GM19099 (cell line): ENCODE results near the gene ZC3H10.

Source experiments
- POLR2A ChIP-seq: IDR thresholded peaks from 3 replicates; pipeline ENCODE4 v1.6.1; 2011; ENCODE audit warnings: low read depth; ENCODE audit not compliant: insufficient read length; ENCODE audit errors: extremely low read depth

Gene ZC3H10

DNA sequence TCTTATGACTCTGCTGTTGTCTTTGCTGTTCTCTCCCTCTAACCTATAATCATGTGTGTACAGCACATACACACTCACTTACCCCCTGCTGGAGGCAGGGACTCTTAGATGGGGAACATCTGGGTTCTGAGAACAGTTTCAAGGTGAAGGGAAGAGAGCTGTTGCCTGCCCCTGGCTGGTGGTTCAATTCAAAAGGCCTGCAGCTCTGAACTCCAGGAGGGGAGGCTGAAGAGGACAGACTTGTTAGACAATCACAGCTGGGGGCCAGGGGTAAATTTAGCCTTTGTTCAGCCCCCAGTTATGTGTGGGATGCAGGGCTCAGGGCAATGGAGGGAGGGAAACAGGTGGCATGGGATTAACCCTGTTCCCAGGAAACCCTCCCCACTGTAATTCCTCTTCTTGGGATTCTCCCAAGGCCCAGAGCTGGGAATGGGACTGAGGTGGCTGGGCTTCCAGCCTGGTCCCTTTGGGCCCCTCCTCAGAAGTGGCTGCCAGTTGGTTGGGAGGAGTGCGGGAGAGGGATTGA lies 36.2 kb downstream of the ZC3H10 start:
- no peak for TF ChIP-seq POLR2A

DNA sequence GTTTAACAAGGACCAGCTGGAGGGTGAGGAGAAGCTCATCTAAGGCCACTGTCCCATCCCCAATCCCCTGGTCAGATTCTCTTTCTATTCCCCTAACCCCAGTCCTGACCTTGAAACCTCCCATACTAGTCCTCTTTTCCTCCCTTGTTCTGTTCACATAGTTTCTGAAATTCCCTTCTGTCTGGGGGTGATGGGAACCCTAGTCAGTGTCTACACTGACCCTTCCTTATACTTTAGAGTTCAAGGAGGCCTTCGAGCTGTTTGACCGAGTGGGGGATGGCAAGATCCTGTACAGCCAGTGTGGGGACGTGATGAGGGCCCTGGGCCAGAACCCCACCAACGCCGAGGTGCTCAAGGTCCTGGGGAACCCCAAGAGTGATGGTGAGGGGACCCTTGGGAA lies 36.8 kb downstream of the ZC3H10 start:
- TF ChIP-seq POLR2A, result no peak

DNA sequence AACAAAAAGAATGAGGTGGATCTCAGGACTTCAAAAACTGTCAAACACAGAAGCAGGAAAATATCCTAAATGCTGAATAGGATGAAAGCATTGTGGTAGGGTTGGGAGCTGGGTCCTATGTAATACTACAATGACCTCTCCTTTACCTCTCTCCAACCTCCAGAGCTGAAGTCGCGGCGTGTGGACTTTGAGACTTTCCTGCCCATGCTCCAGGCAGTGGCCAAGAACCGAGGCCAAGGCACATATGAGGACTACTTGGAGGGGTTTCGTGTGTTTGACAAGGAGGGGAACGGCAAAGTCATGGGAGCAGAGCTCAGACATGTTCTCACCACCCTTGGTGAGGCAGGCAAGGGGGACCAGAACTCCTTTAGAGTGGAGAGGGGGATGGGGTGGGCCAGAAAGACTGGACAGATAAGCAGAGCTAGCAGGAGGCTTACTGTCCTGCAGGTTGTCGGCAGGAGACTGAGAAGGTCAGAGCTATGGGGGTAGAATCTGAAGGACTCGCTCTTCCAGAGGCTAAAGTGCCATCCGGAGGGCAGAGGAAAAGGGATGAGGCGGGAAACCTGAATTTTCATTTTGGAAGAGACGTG lies 37.3 kb downstream of the ZC3H10 start:
- TF ChIP-seq POLR2A, result no peak

DNA sequence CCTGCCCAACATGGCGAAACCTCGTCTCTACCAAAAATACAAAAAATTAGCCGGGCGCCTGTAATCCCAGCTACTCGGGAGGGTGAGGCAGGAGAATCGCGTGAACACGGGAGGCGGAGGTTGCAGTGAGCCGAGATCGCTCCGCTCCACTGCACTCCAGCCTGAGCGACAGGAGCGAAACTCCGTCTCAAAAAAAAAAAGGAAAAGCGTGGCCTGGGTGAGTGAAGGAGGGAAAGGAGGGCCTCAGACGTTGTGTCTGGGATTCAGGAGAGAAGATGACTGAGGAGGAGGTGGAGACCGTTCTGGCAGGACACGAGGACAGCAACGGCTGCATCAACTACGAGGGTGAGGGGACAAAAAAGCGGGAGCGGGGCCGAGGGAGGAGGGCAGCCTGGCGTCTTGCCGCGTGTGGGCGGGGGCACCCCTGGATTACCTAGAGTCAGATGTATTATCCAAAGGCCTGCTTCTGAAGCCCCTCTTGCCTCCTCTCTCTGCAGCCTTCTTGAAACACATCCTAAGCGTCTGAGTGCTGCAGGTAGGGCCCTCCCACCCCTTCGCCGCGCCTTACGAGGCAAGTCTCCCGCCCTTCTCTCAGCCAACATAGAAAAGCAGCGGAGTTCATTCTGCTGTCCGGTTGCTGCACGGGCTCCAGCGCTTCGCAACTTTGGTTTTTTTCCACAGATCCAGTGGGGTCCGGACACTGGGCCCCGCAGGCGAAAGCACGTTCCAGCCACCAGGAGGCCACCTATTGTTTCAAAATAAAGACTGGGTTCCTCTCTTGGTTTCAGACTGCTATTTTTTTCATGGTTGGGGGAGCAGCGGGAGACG lies 39.3 kb downstream of the ZC3H10 start:
- peak; percentile 15 for TF ChIP-seq POLR2A

DNA sequence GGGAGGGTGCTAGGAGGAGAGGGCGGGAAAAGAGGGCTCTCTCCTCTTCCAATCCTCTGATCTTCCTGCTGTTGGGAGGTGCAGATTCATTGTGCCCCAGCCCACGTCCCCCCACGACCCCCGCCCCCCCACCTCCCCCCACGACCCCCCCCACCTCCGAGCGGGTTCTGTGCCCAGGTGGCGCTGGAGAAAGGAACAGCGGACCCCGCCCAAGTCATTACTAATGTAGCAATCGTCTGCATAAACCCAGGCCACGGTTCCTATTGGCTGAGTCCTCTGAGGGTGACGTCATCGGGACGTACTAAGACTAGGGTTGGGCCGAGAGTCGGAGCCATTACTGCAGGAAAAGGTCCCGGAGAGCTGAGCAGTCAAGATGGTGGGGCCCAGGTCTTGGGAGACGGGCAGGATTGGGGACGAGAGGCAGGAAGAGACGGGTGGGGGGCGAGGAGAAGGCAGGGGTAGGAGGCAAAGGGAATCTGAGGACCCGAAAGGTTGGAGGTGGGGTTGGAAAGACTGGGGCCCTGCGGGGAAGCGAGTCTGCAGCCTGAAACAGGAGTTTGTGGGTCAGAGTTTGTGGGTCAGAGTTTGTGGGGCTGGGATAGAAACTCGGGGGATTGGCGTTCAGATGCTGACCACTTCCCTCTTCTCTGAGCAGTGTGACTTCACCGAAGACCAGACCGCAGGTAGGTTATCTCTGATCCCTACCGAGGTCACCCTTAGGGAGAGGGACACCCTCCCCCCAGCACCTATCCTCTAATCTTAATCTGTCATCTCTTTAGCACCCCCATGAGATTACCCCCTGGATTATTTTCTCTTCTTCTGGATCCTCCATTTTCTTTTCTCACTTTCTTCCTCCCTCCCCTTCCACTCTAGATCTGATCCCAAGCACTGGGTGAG lies 40.2 kb downstream of the ZC3H10 start, which contains the start of gene MYL6:
Gene MYL6, plus strand, starts transcription at position 331 of the 897 bp plus-strand sequence. Its CDS starts 43 bp downstream, at position 374.
- peak; percentile 99 for TF ChIP-seq POLR2A

DNA sequence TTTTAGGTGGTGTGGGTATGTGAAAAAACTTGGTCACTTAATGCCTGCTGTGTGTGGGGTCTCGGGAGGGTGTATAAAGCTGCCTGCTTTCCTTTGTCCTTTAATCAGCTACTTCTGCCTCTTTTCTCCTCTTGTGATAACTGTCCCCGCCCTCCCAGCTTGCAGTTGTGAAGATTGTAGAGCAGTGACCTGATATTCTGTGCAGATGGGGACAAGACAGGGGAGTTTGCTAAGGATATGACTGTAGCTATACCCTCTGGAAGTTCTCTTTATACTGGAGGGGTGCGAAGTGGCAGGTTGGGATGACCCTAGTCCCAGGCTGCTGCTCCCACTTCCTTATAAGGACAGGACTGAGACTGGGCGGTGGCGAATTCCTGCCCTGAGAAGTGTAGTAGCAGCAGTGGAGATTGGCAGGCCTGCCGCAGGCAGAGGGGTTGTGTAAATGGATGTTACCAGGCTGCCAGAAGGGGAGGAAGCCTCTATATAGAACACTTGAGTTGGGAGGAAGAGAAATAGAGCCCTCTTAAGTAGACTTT lies 40.9 kb downstream of the ZC3H10 start:
- no peak for TF ChIP-seq POLR2A

DNA sequence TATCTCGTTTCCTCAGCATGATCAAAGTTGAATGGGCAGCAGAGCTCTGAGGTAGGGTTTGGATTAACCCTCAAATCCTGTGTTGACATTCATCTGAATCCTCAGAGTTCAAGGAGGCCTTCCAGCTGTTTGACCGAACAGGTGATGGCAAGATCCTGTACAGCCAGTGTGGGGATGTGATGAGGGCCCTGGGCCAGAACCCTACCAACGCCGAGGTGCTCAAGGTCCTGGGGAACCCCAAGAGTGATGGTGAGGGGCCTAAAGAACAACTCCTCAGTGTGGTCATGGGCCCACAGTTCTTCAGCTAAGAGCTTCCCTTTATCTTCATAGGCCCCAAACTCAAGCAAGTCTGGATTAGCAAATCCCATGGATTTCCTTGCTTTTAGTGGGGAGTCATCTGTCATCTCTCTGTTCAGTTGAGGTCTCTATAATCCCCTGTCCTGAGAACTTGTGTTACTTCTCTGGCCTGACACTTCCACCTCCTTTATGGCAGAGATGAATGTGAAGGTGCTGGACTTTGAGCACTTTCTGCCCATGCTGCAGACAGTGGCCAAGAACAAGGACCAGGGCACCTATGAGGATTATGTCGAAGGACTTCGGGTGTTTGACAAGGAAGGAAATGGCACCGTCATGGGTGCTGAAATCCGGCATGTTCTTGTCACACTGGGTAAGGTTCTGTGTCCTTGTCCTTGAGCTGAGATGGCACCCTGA lies 41.6 kb downstream of the ZC3H10 start:
- TF ChIP-seq POLR2A, result no peak

DNA sequence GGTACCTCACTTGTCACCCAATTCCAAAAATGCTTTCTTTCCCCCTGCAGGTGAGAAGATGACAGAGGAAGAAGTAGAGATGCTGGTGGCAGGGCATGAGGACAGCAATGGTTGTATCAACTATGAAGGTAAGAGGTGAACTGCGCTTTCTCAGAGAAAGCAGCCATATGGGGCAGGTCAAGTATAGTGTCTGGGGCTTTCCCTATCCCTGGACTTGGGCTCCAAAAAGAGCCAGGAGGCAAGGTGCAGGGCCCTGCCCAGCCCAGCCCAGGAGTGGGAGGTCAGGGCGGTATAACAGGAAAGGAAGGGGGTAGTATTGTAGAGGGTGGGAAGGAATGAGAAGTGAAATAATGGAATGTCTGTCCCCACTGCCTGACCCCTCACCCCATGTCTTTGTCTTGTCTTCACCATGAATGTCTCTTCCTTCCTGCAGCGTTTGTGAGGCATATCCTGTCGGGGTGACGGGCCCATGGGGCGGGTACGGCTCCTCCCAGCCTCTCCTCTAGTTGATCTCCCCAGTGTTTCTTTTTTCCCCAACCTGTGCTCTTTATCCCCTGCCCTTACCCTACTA lies 42.2 kb downstream of the ZC3H10 start:
- peak; percentile 37 for TF ChIP-seq POLR2A

DNA sequence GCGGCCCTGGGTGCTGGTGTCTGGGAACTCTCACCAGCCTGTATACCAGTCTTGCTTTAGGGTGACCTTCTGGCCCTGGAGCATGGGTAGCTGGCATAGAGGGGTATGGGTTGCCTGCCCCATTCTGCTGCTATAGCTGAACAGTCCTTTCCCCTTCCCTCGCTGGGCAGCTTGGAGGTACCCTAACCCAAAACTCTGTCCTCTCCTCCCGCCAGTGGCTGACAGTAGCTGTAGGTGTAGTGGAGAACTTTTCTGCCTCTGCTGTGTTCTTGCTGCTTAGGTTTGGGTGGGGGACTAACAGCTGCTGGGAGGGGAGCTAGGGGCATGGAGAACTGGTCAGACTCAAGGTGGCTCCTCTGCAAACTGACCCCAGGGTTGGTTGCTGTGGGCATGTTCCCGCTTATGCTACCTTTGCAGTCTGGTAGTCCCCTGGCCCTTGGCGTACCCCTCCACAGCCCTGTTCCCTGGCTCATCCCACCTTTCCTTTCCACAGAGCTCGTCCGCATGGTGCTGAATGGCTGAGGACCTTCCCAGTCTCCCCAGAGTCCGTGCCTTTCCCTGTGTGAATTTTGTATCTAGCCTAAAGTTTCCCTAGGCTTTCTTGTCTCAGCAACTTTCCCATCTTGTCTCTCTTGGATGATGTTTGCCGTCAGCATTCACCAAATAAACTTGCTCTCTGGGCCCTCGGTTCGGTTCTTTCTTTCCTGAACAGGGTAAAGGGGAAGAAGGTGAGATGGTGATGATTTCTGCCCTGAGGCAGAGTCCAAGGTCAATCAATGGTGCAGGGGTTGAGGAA lies 43.0 kb downstream of the ZC3H10 start:
- peak; percentile 2 for TF ChIP-seq POLR2A

DNA sequence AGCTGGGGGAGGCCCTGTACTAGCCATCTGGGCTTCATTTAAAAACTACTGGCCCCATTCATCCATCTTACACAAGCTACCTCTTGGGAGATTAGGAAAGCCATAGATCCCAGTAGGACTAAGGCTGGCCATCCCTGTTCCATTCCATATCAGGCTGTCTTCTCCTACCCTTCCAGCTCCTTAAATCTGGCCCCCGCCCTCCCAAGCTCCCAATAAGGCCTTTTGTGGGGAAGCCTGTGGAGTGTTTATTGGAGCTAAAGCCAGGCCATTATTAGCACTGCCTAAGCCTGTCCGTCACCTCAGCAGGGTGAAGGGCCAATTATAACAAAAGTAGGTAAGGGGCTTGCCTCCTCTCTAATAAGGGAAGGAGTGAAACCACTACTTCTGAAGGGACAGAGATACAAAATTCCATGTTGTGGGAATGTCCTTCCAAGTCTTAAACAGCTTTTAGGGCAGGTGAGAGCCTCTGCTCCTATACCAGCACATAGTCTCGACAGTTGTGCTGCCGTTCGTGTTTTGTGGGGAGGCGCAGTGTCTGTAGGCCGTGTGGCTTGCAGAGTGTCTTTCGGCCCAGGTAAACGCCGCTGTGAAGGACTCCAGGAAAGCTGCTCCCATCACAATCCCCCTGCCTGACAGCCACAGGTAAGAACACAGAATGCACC lies 43.8 kb downstream of the ZC3H10 start:
- no peak for TF ChIP-seq POLR2A

DNA sequence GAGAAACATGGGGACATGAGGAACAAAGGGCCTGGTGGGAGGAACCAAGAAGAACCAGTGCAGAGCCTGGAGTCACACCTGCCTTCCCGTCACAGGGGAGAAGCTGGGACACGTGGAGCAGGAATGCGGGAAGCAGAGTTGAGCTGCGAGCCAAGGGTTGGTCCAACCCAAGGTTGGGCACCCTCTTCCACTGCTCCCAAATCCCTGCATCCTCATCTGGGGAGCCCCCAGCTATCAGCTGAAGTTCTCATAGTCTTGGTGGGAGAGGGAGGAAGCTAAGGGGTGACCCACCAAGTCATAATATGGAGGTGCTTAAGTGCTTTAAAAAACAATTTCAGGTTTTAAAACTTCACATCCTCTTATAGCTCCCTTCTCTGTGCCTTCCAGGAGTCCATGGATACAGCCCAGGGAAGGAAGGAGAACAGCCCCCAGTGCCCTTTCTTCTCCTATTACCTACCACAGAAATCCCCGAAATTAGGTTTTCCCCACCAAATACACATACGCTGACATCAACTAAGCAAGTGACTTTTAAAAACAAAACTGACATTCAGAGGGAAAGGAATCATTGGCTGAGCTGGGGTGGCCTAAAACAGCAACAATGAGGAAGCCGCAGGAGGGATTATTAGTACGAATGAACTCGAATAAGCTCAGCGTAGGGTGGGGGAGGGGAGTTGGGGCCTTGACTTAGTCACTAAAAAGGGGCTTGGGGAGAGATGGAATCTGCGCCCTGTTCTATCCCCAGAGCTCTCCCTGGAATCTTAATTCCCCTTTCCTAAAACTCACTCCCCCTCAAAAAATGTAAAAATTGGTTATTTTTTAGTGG lies 44.6 kb downstream of the ZC3H10 start:
- peak; percentile 38 for TF ChIP-seq POLR2A

DNA sequence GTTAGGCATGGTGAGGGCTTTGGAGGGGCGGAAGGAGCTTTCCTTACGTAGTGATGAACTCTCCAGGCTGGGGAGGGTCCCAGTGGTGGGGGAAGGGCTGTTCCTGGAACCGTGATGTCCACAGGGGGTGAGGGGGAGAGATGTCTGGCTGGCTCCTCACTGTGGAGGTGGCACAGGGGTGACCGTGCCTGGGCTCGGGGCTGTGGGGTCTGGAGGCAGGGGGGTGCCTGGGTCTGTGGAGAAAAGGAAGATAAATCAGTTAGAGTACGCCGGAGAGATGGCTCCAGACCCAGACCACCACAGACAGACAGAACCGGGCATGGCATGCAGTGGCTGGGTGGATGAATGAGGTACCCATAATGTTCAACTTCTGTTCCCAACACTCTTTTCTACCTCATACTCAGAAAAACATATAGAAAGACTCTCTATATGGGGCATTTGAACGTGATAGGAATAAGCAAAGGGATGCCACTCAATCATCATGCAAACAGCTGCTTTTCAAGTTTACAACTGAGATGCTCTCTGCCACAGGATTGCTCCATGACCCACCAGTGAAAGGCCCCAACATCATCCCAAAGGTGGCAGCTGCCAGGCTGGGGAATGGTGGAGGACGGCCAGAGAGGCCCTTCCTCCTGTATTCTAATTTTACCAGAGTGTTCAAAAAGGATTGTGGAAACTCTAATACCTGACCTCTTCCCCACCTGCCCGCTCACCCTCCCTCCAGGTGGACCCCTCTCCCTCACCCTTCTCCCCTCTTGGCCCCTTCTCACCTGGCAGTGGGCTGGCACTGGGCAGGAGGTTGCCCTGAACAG lies 45.7 kb downstream of the ZC3H10 start:
- TF ChIP-seq POLR2A, result peak; percentile 31
